ENCODE results near the gene NEUROG3. TPM values are rescaled to one million over a fixed set of nuclear protein-coding genes. Genes with fewer than 3 reads are reported as not detected.

NEUROG3 gene
- total and polyA plus RNA-seq, 2 of the 13 experiments (the other 11 are each of a cell fraction or from before 2014, with no cell fraction given), result not detected

DNA sequence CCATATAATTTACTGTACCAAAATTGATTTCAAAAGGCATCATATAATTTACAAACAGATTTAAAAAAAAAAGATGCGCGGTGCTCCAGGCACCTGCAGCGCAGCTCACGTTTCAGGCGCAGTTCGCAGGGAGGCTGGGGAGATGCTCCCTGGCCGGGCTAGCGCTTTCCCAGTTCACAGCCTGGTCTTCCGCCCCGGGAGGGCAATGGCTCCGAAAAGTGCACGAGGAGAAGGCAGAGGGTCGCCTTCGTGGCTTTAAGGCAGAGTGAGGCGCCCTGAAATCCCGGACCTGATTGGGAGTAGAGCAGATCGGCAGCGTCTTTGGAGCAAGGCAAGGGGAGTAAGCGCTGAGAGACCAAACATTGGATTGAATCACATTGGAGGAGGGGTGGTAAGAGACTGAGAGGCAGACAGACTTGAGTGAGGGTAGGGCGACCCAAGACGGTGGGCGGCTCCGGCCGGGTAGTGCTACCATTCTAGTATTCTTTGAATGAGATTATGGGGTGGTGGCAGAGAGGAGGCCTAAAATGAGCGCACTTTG is 1.5 kb downstream of the NEUROG3 start:
- Histone ChIP-seq H2AFZ (ENCODE audit: low read length) (no peak overlapping the region), H3K9ac (ENCODE audit: insufficient read depth, low read depth, low read length) (no peak overlapping the region), H3K4me2 (ENCODE audit: low read depth, low read length) (no peak overlapping the region), H3K79me2 (ENCODE audit: insufficient read depth, low read length) (no peaks in the 10 kb centered on the region), H3K27me3 (ENCODE audit: control insufficient read depth in 1 of 2, insufficient read depth in 2 of 2, low read length in 2 of 2) (peaks cover 6 to 70% of the 10 kb centered on the region in 2 experiments), H3K9me3 (ENCODE audit: low read length) (no peaks in the 10 kb centered on the region), H3K27ac (ENCODE audit: extremely low read length, insufficient read depth, low read length) (no peak overlapping the region), H3K4me1 (ENCODE audit: insufficient read depth, low read length) (no peaks in the 10 kb centered on the region), H4K20me1 (ENCODE audit: insufficient read depth, low read length) (no peaks in the 10 kb centered on the region), H3K4me3 (replicated peaks in 1 of 3; ENCODE audit: insufficient read depth in 1 of 3, low read depth in 2 of 3, low read length in 3 of 3) (no peak overlapping the region), H3K36me3 (replicated peaks in 1 of 2; ENCODE audit: control insufficient read depth in 1 of 2, insufficient read depth in 2 of 2, low read length in 2 of 2) (no peaks in the 10 kb centered on the region)
- CTCF ChIA-PET (ENCODE audit: low intra/inter-chr PET ratio, low total read pairs), result no interaction called here
- TF ChIP-seq HHEX (CRISPR knock-in tag; IDR thresholded peaks at IDR 0.05) (no peak), PPARG (CRISPR knock-in tag; conservative IDR thresholded peaks at IDR 0.05) (no peak), KLF15 (CRISPR knock-in tag; IDR thresholded peaks at IDR 0.05; ENCODE audit: borderline replicate concordance) (no peak)
- no peak for DNase-seq (ENCODE audit: low spot score)
- no peak for FAIRE-seq
- WGBS (ENCODE audit: low lambda C conversion rate), result 14% methylated on average over 23 of the region's 25 CpGs
- no TSS peak for BruUV-seq (replicated peaks)
- POLR2A ChIA-PET, result no interaction called here
- ATAC-seq, result no peak
- intact Hi-C loops (cut with micrococcal nuclease; ENCODE audit: unreplicated experiment), result no loop called here
- in situ Hi-C loops (cut with HindIII; ENCODE audit: extremely low pct_ligation_motif_present, low pct_unique_long_range_greater_than_20kb), result no loop called here

- intact Hi-C loops (cut with micrococcal nuclease; ENCODE audit: unreplicated experiment) (no loop called here), in situ Hi-C loops (cut with HindIII; ENCODE audit: extremely low pct_ligation_motif_present, low pct_unique_long_range_greater_than_20kb) (no loop called here)
- Histone ChIP-seq H3K27me3 (ENCODE audit: control insufficient read depth in 1 of 2, insufficient read depth in 2 of 2, low read length in 2 of 2) (peaks cover 6 to 62% of the 10 kb centered on the region in 2 experiments), H3K9ac (ENCODE audit: insufficient read depth, low read depth, low read length) (no peak overlapping the region), H2AFZ (ENCODE audit: low read length) (no peak overlapping the region), H3K27ac (ENCODE audit: extremely low read length, insufficient read depth, low read length) (no peak overlapping the region), H3K9me3 (ENCODE audit: low read length) (no peaks in the 10 kb centered on the region), H3K4me2 (ENCODE audit: low read depth, low read length) (no peak overlapping the region), H3K79me2 (ENCODE audit: insufficient read depth, low read length) (no peaks in the 10 kb centered on the region), H3K4me1 (ENCODE audit: insufficient read depth, low read length) (no peaks in the 10 kb centered on the region), H3K36me3 (replicated peaks in 1 of 2; ENCODE audit: control insufficient read depth in 1 of 2, insufficient read depth in 2 of 2, low read length in 2 of 2) (no peaks in the 10 kb centered on the region), H3K4me3 (replicated peaks in 1 of 3; ENCODE audit: insufficient read depth in 1 of 3, low read depth in 2 of 3, low read length in 3 of 3) (no peak overlapping the region), H4K20me1 (ENCODE audit: insufficient read depth, low read length) (no peaks in the 10 kb centered on the region)
- 14% methylated on average over 8 of the region's 11 CpGs for WGBS (ENCODE audit: low lambda C conversion rate)
- POLR2A ChIA-PET, result no interaction called here
- CTCF ChIA-PET (ENCODE audit: low intra/inter-chr PET ratio, low total read pairs), result no interaction called here
- DNase-seq (ENCODE audit: low spot score) (no peak), ATAC-seq (no peak), FAIRE-seq (no peak)
- BruUV-seq (replicated peaks), result no TSS peak
- TF ChIP-seq, protein P1, sequence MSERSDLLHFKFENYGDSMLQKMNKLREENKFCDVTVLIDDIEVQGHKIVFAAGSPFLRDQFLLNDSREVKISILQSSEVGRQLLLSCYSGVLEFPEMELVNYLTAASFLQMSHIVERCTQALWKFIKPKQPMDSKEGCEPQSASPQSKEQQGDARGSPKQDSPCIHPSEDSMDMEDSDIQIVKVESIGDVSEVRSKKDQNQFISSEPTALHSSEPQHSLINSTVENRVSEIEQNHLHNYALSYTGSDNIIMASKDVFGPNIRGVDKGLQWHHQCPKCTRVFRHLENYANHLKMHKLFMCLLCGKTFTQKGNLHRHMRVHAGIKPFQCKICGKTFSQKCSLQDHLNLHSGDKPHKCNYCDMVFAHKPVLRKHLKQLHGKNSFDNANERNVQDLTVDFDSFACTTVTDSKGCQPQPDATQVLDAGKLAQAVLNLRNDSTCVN (CRISPR knock-in tag; IDR thresholded peaks at IDR 0.05; ENCODE audit: borderline replicate concordance), result no peak
- TF ChIP-seq PAF1 (CRISPR knock-in tag; IDR thresholded peaks at IDR 0.05), result no peak
- no peak for TF ChIP-seq YEATS4 (CRISPR knock-in tag; IDR thresholded peaks at IDR 0.05; ENCODE audit: borderline replicate concordance)
- TF ChIP-seq ZNF605 (CRISPR knock-in tag; IDR thresholded peaks at IDR 0.05), result no peak
- no peak for TF ChIP-seq ZBTB34 (CRISPR knock-in tag; IDR thresholded peaks at IDR 0.05)
- TF ChIP-seq KDM1A (CRISPR knock-in tag; IDR thresholded peaks at IDR 0.05), result no peak
- no peak for TF ChIP-seq ISL2 (CRISPR knock-in tag; IDR thresholded peaks at IDR 0.05)
- no peak for TF ChIP-seq ZNF572 (CRISPR knock-in tag; IDR thresholded peaks at IDR 0.05)
- no peak for TF ChIP-seq ZNF558 (CRISPR knock-in tag; IDR thresholded peaks at IDR 0.05; ENCODE audit: borderline replicate concordance)
- no peak for TF ChIP-seq REL (CRISPR knock-in tag; conservative IDR thresholded peaks at IDR 0.05)
- TF ChIP-seq, protein P2, sequence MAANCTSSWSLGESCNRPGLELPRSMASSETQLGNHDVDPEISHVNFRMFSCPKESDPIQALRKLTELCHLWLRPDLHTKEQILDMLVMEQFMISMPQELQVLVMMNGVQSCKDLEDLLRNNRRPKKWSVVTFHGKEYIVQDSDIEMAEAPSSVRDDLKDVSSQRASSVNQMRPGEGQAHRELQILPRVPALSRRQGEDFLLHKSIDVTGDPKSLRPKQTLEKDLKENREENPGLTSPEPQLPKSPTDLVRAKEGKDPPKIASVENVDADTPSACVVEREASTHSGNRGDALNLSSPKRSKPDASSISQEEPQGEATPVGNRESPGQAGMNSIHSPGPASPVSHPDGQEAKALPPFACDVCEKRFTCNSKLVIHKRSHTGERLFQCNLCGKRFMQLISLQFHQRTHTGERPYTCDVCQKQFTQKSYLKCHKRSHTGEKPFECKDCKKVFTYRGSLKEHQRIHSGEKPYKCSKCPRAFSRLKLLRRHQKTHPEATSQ (CRISPR knock-in tag; IDR thresholded peaks at IDR 0.05; ENCODE audit: borderline replicate concordance), result no peak
Observed at GRCh38 chr10:69570050-69570816, 3.0 kb downstream of the NEUROG3 start.
